ENCODE measurements around the gene ANAPC4.

- no peak for TF ChIP-seq CTCF (IDR thresholded peaks at IDR 0.05; ENCODE audit: poor library complexity)
- TF ChIP-seq EZH2phosphoT487 (IDR thresholded peaks at IDR 0.05; ENCODE audit: low read depth, severe bottlenecking, unreplicated experiment), result no peak
- TF ChIP-seq EZH2 (IDR thresholded peaks at IDR 0.05; ENCODE audit: borderline replicate concordance), result no peak
Measured at GRCh38 chr4:25378437-25378743, 1.3 kb downstream of the ANAPC4 start.

Data from hepatocyte (in vitro differentiated cells).